EH (cell line): Measurements from ENCODE around the gene KIF17.
A peak's percentile ranks its signal among the peaks of the same experiment; 100 is the strongest.

ENCODE experiments used
- DNase-seq: peaks from one replicate; pipeline ENCODE4 v3.0.0-alpha.2; 2015; ENCODE audit warnings: low read depth

The KIF17 gene

GRCh38 chr1:20660847-20661206 lies 57.0 kb downstream of the KIF17 start:
- no peak for DNase-seq

DNA sequence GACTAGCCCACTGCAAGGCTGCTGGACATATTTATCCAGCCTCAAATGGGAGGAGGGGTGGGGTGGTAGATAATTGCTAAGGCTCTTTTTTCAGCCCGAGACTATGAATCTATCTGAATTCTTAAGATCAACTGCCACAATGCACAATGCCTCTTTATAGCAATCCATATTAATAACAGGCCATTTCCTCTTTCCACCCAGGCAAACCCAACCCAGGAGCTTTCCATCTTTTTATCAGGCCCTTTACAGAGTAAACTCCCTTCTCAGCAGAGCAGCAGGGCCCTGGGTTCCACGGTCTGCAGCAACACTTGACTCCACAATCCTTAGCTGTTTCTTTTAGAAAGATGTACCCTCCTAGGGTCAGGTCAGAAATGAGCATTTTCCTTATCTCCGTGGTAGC lies 57.4 kb downstream of the KIF17 start:
- no peak for DNase-seq

- no peak for DNase-seq
These were observed 59.5 kb downstream of the KIF17 start for GRCh38 chr1:20658166-20658915.

DNA sequence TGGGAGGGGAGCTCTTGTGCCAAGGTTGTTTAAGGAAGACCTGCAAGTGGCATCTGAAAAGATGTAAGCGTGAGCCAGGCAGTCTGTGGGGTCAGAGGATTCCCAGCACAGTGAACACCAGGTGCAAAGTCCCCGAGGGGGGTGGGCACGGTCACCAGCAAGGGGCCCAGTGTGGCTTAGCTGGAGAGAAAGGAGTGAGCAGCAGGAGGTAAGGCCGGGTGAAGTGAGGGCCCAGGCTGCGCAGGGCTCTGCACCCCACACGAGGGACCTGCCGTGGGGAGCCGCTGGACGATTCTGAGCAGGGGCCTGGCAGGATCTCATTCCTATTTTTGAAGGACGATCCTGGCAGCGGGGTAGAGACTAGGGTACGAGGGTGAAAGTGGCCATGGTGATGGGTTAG lies 60.8 kb downstream of the KIF17 start:
- DNase-seq: no peak

DNA sequence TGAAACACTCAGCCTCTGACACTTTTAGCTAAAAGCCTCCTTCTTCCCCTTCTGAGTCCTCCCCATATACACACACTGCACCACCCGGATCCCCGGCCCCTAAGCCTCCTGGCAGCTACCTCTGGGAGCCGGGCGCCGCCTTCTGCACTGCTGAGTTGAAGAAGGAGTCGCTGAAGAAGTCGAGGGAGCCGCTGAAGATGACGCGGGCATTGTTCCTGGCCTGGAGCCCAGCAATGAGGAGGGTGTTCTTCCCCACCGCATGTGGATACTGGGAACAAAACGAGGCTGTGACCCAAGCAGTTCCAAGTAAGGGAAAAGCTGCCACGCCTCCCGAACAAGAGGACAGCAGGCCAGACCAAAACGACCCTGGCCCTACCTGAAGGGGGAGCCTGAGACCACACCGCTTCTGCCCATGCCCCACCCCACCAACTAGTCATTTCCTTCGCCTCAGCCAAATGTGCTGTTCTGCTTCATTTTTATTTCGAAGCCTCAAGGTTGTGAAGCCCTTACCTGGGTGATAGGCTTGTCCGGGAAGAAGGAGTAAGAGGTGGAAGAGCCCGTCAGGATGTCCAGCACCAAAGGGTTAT lies 63.6 kb downstream of the KIF17 start:
- no peak for DNase-seq

DNA sequence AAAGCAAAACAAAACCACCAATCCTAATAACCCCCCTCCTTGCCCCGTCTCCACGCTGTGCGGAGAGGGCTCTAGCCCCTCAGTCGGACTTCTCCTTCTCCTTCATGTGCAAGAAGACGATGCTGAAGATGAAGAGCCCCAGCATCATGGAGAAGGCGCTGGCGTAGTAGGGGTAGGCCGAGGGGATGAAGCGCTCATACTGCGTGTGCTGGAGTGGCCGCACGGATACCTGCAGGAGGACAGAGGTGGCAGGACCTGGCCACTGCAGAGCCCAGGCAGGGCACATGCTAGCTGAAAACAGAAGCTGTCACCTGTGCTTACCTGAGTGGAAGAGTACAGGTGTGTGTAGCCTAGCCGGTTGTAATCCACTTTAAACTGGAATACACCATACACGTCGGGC lies 65.5 kb downstream of the KIF17 start:
- no peak for DNase-seq

DNA sequence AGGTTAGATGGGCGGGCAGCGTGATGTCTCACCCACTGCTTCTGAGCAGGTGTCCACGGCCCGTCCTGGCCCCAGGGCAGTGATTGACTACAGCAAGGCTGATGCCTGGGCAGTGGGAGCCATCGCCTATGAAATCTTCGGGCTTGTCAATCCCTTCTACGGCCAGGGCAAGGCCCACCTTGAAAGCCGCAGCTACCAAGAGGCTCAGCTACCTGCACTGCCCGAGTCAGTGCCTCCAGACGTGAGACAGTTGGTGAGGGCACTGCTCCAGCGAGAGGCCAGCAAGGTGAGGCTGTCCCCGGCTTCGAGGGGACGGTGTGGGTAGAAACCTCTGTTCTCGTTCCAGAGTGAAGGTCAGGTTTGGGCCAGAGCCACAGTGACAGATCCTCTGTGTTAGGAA lies 68.9 kb downstream of the KIF17 start:
- DNase-seq: no peak

DNA sequence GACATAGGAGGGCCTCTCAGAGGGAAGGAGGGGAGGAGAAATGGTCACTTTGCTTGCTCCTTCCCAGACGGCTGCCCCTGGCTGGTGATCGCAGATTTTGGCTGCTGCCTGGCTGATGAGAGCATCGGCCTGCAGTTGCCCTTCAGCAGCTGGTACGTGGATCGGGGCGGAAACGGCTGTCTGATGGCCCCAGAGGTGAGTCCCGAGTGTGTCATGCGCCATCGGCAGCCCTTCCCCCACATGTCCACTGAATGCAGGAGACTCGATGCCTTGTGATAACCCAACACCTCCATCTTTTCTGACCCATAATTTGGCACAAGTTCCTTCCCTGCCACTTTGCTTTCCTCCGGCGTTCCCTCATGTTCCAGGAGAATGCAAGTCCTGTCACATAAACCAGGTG lies 69.4 kb downstream of the KIF17 start:
- no peak for DNase-seq

DNA sequence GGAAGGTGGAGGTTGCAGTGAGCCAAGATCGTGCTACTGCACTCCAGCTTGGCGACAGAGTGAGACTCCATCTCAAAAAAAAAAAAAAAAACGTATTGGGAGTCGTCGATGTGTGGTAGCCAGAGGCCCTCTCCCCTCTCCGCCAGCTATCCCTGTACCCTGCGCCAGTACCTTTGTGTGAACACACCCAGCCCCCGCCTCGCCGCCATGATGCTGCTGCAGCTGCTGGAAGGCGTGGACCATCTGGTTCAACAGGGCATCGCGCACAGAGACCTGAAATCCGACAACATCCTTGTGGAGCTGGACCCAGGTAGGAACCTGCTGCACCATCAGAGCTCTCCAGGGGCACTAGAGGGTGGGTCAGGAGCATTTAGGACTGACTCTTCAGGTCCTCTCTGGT lies 72.4 kb downstream of the KIF17 start:
- no peak for DNase-seq

DNA sequence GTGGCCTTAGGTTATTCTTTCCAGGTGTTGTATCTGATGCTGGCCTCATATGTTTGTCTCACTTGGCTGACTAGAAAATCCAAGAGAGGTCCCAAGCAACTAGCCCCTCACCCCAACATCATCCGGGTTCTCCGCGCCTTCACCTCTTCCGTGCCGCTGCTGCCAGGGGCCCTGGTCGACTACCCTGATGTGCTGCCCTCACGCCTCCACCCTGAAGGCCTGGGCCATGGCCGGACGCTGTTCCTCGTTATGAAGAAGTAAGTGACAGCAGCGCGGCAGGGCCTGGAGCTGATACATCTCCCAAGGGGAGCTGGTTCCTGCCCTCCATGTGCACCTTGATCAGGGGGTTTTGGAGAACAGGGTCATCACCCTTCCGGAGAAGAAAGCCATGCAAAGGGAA lies 73.4 kb downstream of the KIF17 start:
- no peak for DNase-seq

GRCh38 chr1:20643080-20643479 lies 74.7 kb downstream of the KIF17 start:
- no peak for DNase-seq

GRCh38 chr1:20641975-20642374 lies 75.8 kb downstream of the KIF17 start:
- DNase-seq: no peak

GRCh38 chr1:20640183-20640597 lies 77.6 kb downstream of the KIF17 start:
- DNase-seq: peak; percentile 63

DNA sequence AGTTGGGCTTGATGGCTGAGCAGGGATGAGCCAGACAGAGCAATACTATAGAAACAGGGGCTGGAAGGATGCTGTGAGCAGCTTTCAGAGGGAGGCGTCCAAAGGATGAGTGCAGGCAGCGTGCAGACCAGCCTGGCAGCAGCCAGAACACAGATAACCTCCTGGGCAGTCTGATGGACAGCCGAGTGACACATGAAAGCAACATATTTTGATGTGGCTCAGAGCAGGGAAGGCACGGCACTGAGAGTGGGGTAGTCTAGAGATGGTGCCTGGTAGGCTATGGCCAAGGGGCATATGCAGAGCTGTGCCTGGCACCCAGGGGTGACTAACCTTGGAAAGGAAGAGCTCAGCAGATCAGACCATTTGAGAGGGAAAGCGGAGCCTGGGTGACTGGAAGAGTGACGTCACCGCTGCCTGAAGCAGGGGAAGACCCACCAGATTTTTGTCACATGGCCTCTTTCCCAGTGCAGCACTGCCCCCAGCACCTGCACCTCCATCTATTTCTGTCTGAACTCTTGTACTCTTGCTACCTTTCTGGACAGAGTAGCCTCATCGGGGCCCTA lies 80.9 kb downstream of the KIF17 start:
- DNase-seq: no peak

- DNase-seq: peak; percentile 56
These were observed 83.2 kb downstream of the KIF17 start for GRCh38 chr1:20634594-20635084.

DNA sequence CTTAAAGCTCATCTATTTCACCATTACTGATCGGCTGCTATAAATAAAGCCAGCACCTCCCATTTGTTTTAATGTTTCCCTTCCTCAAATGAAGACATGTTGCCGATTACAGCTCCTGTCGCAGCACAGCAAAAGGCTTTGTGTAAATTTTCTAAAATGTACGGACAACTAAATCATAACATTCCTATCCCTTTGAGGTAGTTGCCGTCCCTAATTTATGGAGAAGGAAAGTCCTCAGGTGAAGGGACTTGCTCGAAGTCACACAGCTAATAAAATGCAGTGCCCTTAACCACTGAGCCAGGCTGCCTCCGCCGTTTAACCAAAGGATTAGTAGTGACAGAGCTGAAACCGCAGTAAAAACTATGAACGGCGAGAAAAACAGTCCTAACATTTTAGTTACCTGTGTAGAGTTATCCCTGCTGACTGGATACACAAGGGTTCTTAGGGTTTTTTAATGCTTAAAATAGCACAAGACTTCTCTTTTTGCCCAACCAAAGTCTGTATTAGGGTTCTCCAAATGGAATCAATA lies 83.7 kb downstream of the KIF17 start:
- DNase-seq: peak; percentile 10

DNA sequence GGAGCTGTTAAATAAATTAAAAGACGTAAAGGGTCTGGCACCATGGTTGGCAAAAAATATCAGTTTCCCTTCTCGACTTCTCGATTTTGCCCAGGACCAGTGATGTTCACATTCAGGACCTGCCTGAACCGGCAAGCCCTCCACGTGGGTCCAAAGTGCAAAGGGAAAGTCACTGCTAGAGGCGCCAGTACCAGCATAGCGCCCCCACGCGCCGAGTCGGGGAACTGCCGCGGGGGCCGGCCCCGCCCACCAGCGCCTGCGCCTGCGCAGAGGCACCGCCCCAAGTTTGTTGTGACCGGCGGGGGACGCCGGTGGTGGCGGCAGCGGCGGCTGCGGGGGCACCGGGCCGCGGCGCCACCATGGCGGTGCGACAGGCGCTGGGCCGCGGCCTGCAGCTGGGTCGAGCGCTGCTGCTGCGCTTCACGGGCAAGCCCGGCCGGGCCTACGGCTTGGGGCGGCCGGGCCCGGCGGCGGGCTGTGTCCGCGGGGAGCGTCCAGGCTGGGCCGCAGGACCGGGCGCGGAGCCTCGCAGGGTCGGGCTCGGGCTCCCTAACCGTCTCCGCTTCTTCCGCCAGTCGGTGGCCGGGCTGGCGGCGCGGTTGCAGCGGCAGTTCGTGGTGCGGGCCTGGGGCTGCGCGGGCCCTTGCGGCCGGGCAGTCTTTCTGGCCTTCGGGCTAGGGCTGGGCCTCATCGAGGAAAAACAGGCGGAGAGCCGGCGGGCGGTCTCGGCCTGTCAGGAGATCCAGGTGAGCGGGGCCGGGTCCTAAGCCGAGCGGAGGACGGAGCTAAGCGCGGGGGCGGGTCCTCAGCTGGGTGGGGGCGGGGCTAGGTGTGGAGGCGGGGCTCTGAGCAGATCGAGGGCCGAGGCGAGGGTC lies 84.4 kb downstream of the KIF17 start, which contains the start of gene PINK1:
TSS of gene PINK1 (plus strand) at position 269 of the 875 bp plus-strand sequence. CDS start at position 360, 91 bp downstream.
- peak; percentile 71 for DNase-seq

DNA sequence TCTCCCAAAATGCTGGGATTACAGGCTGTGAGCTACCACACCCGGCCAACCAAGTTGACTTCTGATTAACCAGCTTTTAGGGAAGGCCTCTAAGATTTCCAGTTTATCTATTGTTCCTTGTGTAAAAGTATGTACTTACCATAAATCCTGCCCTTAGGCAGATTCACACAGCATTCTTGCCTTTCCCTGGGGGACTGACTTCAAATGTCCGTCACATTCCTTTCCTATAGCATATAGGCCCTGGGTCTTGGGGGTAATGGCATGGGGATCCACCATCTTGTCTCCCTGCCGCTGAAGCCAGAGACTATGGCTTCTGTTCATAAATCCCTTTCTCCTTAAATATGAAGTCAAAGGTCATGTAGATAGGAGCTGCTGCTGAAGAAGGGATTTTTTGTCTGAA lies 85.4 kb downstream of the KIF17 start:
- peak; percentile 21 for DNase-seq

- DNase-seq: no peak
These were observed 87.1 kb downstream of the KIF17 start for GRCh38 chr1:20630729-20631128.

GRCh38 chr1:20626524-20626923 lies 91.3 kb downstream of the KIF17 start:
- DNase-seq: peak; percentile 25

GRCh38 chr1:20626098-20626427 lies 91.7 kb downstream of the KIF17 start:
- no peak for DNase-seq
